Endodermal cell (in vitro differentiated cells): Measurements from ENCODE around the gene SRGN. TPM values are rescaled to one million over a fixed set of nuclear protein-coding genes. Genes with fewer than 3 reads are reported as not detected.

Experiments used
- DNase-seq: peaks from one replicate; pipeline ENCODE4 v3.0.0-alpha.2; 2017
- H3K27ac ChIP-seq: 2 replicates; pipeline ENCODE4 v1.5.1; 2013; ENCODE audit warnings: mild to moderate bottlenecking, low read depth, low read length, moderate library complexity
- H3K27me3 ChIP-seq: 2 replicates; pipeline ENCODE4 v1.6.1; 2013; ENCODE audit warnings: mild to moderate bottlenecking, low read length, moderate library complexity; ENCODE audit not compliant: insufficient read depth, control insufficient read depth, poor library complexity, severe bottlenecking
- H3K36me3 ChIP-seq: 2 replicates; pipeline ENCODE4 v1.7.0; 2013; ENCODE audit warnings: mild to moderate bottlenecking, low read length, moderate library complexity; ENCODE audit not compliant: control insufficient read depth, insufficient read depth
- H3K4me1 ChIP-seq: one replicate; pipeline ENCODE4 v1.7.0; 2013; ENCODE audit warnings: low read length; ENCODE audit not compliant: control insufficient read depth, insufficient read depth
- H3K4me3 ChIP-seq: 2 replicates; pipeline ENCODE4 v1.5.1; 2013; ENCODE audit warnings: mild to moderate bottlenecking, low read length, moderate library complexity
- H3K9ac ChIP-seq: 2 replicates; pipeline ENCODE4 v1.6.1; 2013; ENCODE audit warnings: mild to moderate bottlenecking, low read length, moderate library complexity; ENCODE audit not compliant: poor library complexity, severe bottlenecking; ENCODE audit errors: extremely low read depth
- H3K9me3 ChIP-seq: 2 replicates; pipeline ENCODE4 v1.6.1; 2013; ENCODE audit warnings: mild to moderate bottlenecking, low read length, moderate library complexity; ENCODE audit not compliant: control insufficient read depth
- H3K27ac Mint-ChIP-seq: 2 replicates; pipeline ENCODE4 v1.8.0; 2020; ENCODE audit warnings: mixed read lengths
- H3K27me3 Mint-ChIP-seq: 2 replicates; pipeline ENCODE4 v1.8.0; 2021; ENCODE audit warnings: mild to moderate bottlenecking, mixed read lengths; ENCODE audit not compliant: insufficient read depth
- H3K36me3 Mint-ChIP-seq: 2 replicates; pipeline ENCODE4 v1.8.0; 2020; ENCODE audit warnings: low read depth, mixed read lengths
- H3K4me1 Mint-ChIP-seq: 2 replicates; pipeline ENCODE4 v1.8.0; 2020; ENCODE audit warnings: mixed read lengths
- H3K4me3 Mint-ChIP-seq: 2 replicates; pipeline ENCODE4 v1.8.0; 2020; ENCODE audit warnings: mild to moderate bottlenecking, moderate library complexity, mixed read lengths
- H3K9me3 Mint-ChIP-seq: 2 replicates; pipeline ENCODE4 v1.8.0; 2020; ENCODE audit warnings: mild to moderate bottlenecking, mixed read lengths
- CTCF ChIP-seq: fragments of 200-600 bp; sonication (generic); conservative IDR thresholded peaks from 2 replicates; pipeline ENCODE4 v1.5.0; 2021; ENCODE audit warnings: antibody characterized with exemption, mild to moderate bottlenecking
- WGBS, 2 experiments: methylation state at CpG; one replicate each; pipeline versions ENCODE4 v1.1.5 to v1.1.7; 2013; ENCODE audit warnings: missing lambda C conversion rate in 2 of 2, mixed read lengths in 1 of 2; ENCODE audit not compliant: insufficient coverage in 1 of 2, insufficient read length in 1 of 2; 5-methylcytosine and 5-hydroxymethylcytosine counted together
- total RNA-seq, 2 donors: library from RNA; stranded (reverse); fragmentation: NEBNext Ultra II Directional in 1 of 2; extraction: Animal tissue kit (Norgen Biotek cat#: 25700) in 1 of 2; gene quantifications; 2 replicates in 1 of 2; 3 replicates in 1 of 2; pipeline ENCODE4 v1.2.1, GENCODE V29; 2021

Gene SRGN
- total RNA-seq, 2 donors from 2014 or later: not detected

DNA sequence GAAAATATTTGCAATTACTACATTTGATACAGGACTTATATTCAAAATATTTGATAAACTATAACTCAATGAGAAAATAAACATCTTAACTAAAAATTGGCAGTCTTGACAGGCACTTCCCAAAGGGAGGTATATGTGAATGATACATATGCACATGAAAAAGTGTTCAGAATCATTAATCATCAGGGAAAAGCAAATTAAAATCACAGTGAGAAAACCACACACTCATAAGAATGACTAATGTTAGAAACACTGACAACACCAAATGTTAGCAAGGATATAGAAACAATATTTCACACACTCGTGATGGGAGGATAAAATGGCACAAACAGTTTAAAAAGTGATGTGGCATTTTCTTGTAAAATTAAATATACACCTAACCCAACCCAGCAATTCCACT is 32.0 kb downstream of the SRGN start:
- Histone ChIP-seq H3K9me3 (no peaks in the 10 kb centered on the region), H3K27me3 (no peaks in the 10 kb centered on the region), H3K4me1 (no peaks in the 10 kb centered on the region), H3K9ac (no peak overlapping the region), H3K4me3 (no peak overlapping the region), H3K36me3 (no peaks in the 10 kb centered on the region), H3K27ac (no peak overlapping the region)
- Mint-ChIP-seq H3K4me3 (no peak overlapping the region), H3K27me3 (peaks cover 5% of the 10 kb centered on the region), H3K4me1 (peaks cover 3% of the 10 kb centered on the region), H3K36me3 (no peaks in the 10 kb centered on the region), H3K27ac (no peak overlapping the region), H3K9me3 (no peaks in the 10 kb centered on the region)
- 71% methylated on average over 1 of the region's 1 CpG; no CpG with 5 or more reads in 1 of the 2 experiments for WGBS, 2 experiments
- no peak for DNase-seq
- no peak for TF ChIP-seq CTCF

- Histone ChIP-seq H3K36me3 (no peaks in the 10 kb centered on the region), H3K4me3 (peak overlapping the region; percentile 88), H3K27me3 (no peaks in the 10 kb centered on the region), H3K9me3 (no peaks in the 10 kb centered on the region), H3K4me1 (no peaks in the 10 kb centered on the region), H3K9ac (peak overlapping the region; percentile 98), H3K27ac (peak overlapping the region; percentile 94)
- DNase-seq: no peak
- no peaks in the 10 kb centered on the region for H3K9me3 Mint-ChIP-seq
- peak; percentile 63 for TF ChIP-seq CTCF
- H3K27me3 Mint-ChIP-seq: no peaks in the 10 kb centered on the region
- 0 to 4% methylated on average over 9 to 16 of the region's 16 CpGs for WGBS, 2 experiments
- peaks cover 3% of the 10 kb centered on the region for H3K4me1 Mint-ChIP-seq
- H3K27ac Mint-ChIP-seq: peak overlapping the region; percentile 99
- peaks cover 1% of the 10 kb centered on the region for H3K36me3 Mint-ChIP-seq
- peak overlapping the region; percentile 93 for H3K4me3 Mint-ChIP-seq
These were observed 35.4 kb downstream of the SRGN start for GRCh38 chr10:69123306-69123746.

DNA sequence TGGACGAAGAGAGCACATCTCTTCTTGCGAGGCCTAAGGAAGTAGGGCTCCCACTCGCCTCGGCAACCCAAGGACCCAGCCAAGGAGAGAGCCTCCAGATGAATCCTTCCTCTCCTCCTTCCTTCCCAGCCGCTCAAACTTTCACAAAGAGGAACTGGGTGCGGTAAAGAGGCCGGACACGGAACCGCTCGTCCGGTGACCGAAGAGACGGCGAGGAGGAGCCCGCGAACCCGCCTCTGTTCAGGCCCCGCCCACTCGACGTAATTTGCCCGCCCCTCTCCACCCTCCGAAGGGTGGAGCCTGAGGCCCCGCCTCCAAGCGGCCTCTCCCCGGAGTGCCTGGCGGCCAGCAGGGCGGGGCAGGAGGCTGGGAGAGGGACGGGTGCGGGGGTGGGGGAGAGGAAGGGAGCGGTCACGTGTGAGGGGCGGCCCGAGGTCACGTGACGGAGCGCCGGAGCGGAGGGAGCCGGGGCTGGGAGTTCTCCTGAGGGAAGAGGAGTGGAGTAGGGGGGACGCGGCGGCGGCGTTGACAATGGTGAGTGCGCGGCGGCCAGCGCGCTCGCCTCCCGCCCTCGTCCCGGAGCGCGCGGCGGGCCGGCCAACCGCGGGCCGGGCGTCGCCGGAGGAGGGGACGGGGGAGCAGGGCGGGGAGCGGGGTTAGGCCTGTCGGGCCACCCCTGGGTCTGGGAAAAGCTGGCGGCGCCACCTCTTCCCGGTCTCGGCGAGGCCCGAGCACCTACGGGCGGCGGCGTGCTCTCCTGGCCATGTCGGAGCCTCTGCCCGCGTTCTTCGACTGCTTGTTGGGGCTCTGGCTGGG is 36.1 kb downstream of the SRGN start, which contains the start of gene VPS26A:
Gene VPS26A, plus strand, starts transcription at position 432 of the 816 bp plus-strand sequence. Its CDS starts 100 bp downstream, at position 532.
- H3K9ac ChIP-seq: peak within 1 kb of the TSS; percentile 98
- peak within 1 kb of the TSS; percentile 93 for H3K4me3 Mint-ChIP-seq
- peak; percentile 100 for DNase-seq
- no peaks in the 10 kb centered on the region for H3K9me3 Mint-ChIP-seq
- WGBS, 2 experiments: 0% methylated on average over 15 to 80 of the region's 82 CpGs
- peak within 1 kb of the TSS; percentile 99 for H3K27ac Mint-ChIP-seq
- H3K4me1 Mint-ChIP-seq: peaks cover 3% of the 10 kb centered on the region
- TF ChIP-seq CTCF: no peak
- H3K9me3 ChIP-seq: no peaks in the 10 kb centered on the region
- H3K4me1 ChIP-seq: no peaks in the 10 kb centered on the region
- H3K36me3 Mint-ChIP-seq: peaks cover 2% of the 10 kb centered on the region
- no peaks in the 10 kb centered on the region for H3K27me3 Mint-ChIP-seq
- peak within 1 kb of the TSS; percentile 96 for H3K4me3 ChIP-seq
- no peaks in the 10 kb centered on the region for H3K27me3 ChIP-seq
- peak within 1 kb of the TSS; percentile 94 for H3K27ac ChIP-seq
- no peaks in the 10 kb centered on the region for H3K36me3 ChIP-seq
